KOPT-K1 (cell line): ENCODE results near the gene TREX2.

Experiments used
- H3K27ac ChIP-seq: fragments of 200-600 bp; sonication (generic); 2 replicates; pipeline ENCODE4 v1.5.1; 2016; ENCODE audit warnings: antibody characterized with exemption, mild to moderate bottlenecking, low read depth, low read length; ENCODE audit not compliant: poor library complexity, severe bottlenecking
- H3K36me3 ChIP-seq: fragments of 200-600 bp; sonication (generic); 2 replicates; pipeline ENCODE4 v1.5.1; 2017; ENCODE audit warnings: antibody characterized with exemption, mild to moderate bottlenecking, low read length, moderate library complexity; ENCODE audit not compliant: insufficient read depth
- H3K9me3 ChIP-seq: fragments of 200-600 bp; sonication (generic); 2 replicates; pipeline ENCODE4 v1.5.1; 2017; ENCODE audit warnings: antibody characterized with exemption, low read length, mild to moderate bottlenecking; ENCODE audit not compliant: insufficient read depth, poor library complexity, severe bottlenecking

The TREX2 gene

GRCh38 chrX:153454901-153455550 lies 9.2 kb upstream of the TREX2 start:
- peaks cover 74% of the 10 kb centered on the region; the same call in 1 of the 2 replicates for H3K36me3 ChIP-seq
- no peaks in the 10 kb centered on the region for H3K9me3 ChIP-seq
- H3K27ac ChIP-seq, result no peak overlapping the region

DNA sequence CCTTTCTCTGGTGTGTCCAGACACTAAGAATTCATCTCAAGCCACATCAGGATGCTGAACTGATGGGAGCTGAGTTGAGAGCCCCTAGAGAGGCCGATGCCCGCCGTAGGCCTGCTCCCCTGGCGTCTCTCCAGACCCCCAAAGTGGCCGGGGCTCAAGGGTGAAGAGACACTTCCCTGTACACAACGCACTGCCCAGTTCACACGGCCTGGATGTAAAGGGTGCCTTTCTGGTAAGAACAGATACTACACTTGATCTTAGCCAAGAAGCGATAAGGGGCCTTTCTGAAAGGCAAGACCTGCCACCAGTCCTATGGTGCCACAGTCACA lies 5.1 kb upstream of the TREX2 start:
- peaks cover 47% of the 10 kb centered on the region; the same call in 1 of the 2 replicates for H3K36me3 ChIP-seq
- no peaks in the 10 kb centered on the region for H3K9me3 ChIP-seq

GRCh38 chrX:153450114-153450948 lies 4.5 kb upstream of the TREX2 start:
- Histone ChIP-seq H3K36me3 (peaks cover 41% of the 10 kb centered on the region; the same call in 1 of the 2 replicates), H3K27ac (no peak overlapping the region), H3K9me3 (no peaks in the 10 kb centered on the region)

More for the DNA sequence above, 5.1 kb upstream of the TREX2 start:
- no peak overlapping the region for H3K27ac ChIP-seq

DNA sequence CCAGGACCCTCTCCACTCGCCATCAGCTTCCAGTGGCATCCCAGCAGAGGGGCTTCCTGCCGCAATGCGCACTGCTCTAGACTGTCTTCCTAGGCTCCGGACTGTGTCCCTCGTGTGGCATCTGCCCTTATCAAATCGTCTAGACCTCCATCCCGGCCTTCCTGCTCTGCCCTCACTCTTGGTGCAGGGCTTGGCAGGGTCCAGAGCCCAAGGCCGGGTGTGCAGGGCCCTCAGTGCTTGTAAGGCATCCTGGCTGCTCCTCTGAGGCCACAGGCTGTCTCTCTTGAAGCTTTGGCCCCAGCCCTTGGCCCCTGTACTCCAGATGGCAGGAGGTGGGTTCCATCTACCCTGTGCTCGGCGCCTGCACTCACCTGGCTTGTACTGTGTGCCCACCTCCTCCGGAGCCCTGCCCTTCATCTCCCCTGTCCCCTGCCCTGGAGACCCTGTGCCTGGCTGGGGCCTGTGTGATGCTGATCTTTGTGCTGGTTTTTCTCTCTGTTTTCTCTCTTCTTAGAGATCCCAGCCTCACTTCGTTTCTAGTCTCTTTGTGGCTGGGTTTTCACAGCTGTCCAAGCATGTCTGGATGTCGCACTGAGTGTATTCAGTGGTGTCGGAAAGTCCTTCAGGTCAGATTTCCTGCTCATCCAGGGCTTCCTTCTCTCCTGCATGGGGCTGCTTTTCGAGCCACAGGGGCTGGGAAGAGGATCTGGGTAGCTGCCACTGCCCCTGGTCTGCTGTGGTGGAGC lies 3.7 kb upstream of the TREX2 start:
- Histone ChIP-seq H3K36me3 (peaks cover 33% of the 10 kb centered on the region; the same call in 1 of the 2 replicates), H3K27ac (no peak overlapping the region), H3K9me3 (no peaks in the 10 kb centered on the region)

DNA sequence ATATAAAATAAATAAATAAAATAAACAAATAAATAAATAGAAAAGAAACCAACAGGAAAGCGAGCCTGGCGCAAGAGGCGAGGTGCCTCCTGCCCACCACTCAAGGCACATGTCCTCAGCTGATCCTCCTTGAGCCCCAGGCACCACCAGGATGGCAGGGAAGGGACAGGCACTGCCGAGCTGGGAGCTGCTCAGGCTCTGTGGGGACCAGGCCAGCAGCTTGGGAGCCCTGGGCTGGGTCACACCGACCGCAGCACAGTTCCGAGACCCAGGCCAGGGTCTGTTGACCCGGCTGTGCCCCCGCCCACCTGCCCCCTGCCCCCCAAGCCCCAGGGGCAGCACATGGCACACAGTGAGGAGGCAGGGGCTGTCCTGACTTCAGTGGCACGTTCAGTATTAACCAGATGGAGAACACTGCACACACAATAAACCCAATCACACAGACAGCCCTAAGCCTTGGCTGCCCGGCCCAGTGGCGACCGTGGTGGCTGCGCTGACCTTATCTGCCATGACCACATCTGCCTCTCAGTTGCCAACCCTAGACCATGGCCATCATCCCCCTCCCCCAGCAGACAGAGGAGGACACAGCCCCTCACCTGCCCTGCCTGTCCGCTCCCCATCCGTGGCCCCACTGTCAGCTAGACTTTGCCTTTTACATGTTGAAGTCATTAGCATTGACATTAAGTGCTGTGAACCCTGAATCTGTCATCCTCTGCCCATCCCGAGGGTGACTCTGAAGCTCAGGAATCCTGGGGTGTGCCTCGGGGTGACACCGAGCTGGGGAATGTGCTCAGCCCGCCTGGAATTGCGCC lies 2.9 kb upstream of the TREX2 start:
- no peaks in the 10 kb centered on the region for H3K9me3 ChIP-seq
- no peak overlapping the region for H3K27ac ChIP-seq
- peaks cover 27% of the 10 kb centered on the region; the same call in 1 of the 2 replicates for H3K36me3 ChIP-seq

DNA sequence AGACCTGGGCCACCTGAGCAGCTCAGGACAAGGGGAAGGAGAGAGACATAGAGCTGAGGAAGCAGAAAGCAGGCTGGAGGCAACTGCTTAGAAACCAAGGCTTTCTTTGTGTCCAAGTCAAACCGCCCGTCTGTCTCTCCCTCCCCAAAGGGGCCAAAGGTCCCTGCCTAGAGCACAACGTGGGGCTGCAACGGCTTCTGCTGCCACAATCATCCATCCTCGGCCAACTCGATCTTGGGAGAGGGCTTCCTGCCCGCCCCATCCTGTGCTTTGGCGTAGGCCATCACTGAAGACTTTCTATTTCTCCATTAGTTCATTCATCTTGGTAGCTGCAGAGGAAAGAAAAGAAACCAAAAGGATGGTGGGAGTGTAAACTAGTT lies 1.7 kb upstream of the TREX2 start:
- Histone ChIP-seq H3K36me3 (peaks cover 25% of the 10 kb centered on the region; the same call in 1 of the 2 replicates), H3K9me3 (no peaks in the 10 kb centered on the region), H3K27ac (no peak overlapping the region)

DNA sequence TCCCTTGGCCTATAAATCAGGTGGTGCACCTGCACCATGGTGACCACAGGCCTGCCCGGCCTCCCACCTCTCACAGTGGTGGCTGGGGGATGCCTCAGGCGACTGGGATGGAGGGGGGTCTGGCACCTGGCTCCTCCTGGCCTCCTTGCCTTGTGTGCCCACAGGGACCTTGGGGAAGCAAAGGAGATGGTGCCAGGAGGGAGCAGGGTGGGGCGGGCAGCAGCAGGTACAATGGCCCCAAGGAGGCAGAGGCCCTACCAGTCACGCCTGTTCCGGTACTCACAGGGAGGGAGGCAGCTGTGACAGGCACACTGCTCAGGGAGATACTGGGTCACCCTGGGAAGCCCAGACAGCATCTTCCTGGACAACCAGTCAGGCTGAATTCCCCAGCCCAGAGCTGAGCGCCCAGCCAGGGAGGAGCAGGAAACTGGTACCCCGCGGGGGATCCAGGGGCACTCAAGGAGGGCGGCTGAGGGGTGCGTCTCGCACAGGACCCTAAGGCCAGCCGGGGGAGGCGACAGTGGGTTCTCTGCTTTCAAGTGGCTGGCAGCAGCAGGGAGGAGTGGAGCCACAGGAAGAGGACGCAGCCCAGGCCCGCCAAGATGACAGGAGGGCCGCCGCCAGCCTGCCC lies 1.2 kb upstream of the TREX2 start:
- Histone ChIP-seq H3K36me3 (peaks cover 25% of the 10 kb centered on the region; the same call in 1 of the 2 replicates), H3K27ac (no peak overlapping the region), H3K9me3 (no peaks in the 10 kb centered on the region)

DNA sequence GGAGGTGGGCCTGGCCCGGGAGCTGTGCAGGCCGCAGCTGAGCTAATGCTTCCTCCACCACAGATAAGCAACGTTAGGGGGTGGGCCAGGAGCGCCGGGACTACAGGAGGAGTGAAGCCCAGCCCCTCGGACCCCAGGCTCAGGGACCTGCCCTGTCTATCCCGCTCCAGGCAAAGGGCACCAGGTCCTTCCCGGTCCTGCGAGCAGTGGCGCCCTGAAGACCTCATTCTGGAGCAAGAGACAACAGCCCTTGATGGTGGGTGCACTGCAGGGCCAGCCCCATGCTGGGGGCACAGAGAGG lies 730 bp upstream of the TREX2 start:
- Histone ChIP-seq H3K27ac (no peak overlapping the region), H3K36me3 (peaks cover 25% of the 10 kb centered on the region; the same call in 1 of the 2 replicates), H3K9me3 (no peaks in the 10 kb centered on the region)

- no peaks in the 10 kb centered on the region for H3K9me3 ChIP-seq
- H3K36me3 ChIP-seq, result 0 out of 2 replicates have a peak, but pooled peaks cover 13% of the 10 kb centered on the region
- no peak overlapping the region for H3K27ac ChIP-seq
Observed at GRCh38 chrX:153445106-153445855, 575 bp downstream of the TREX2 start.

GRCh38 chrX:153444333-153445011 lies 1.4 kb downstream of the TREX2 start:
- H3K36me3 ChIP-seq, result 0 out of 2 replicates have a peak, but pooled peaks cover 10% of the 10 kb centered on the region
- no peak overlapping the region for H3K27ac ChIP-seq
- no peaks in the 10 kb centered on the region for H3K9me3 ChIP-seq

DNA sequence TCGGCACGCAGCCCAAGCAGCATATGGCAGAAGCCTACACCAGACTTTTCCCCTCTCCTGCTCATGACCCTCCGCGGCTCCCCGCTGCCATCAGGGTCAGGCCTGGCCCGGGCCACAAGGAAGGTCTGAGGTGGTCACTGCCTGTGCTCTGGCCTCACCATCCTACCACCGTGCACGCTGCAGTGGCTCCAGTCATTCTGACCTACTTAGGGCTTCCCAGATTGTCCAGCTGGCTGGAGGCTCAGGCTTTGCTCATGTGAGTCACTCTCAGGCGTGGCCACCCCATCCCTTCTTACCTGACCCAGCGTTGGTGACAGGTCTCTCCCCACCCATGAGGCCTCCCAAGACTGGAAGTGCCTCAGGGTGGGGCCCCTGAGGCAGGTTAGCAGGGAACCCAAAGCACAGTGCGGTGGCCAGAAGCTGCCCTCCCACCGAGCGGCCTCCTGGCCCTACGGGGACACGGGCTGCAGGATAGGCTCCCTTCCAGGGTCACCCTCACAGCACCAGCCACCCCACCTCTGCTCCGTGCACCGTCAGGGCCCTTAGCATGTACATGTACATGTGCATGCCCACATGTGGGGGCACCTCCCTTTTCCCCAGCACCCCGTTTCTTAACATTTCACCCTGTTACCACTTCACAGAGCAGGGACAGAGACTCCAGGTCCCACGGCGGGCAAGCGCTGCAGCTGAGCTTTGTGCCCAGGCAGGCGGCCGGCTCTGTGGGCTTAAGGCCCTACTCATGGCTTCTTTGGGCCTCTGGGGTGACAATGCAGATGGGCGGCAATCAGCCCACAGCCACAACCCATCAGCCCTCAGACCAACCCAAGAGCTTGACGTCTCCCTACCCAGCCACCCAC lies 2.2 kb downstream of the TREX2 start:
- Histone ChIP-seq H3K9me3 (no peaks in the 10 kb centered on the region), H3K27ac (no peak overlapping the region), H3K36me3 (0 out of 2 replicates have a peak, but pooled peaks cover 6% of the 10 kb centered on the region)

DNA sequence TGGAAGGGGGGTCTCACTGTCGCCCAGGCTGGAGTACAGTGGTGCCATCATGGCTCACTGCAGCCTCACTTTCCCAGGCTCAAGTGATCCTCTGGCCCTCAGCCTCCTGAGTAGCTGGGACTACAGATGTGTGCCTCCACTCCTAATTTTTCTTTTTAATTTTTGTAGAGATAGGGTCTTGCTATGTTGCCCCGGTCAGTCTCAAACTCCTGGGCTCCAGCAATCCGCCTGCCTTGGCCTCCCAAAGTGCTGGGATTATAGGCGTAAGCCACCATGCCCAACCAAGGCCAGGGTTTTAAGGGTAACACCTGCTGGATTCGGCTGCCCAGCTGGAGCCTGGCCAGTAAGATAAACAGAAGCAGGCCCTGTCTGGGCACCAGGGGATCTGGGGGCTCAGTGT lies 3.4 kb downstream of the TREX2 start:
- 0 out of 2 replicates have a peak, but pooled peaks cover 4% of the 10 kb centered on the region for H3K36me3 ChIP-seq
- no peak overlapping the region for H3K27ac ChIP-seq
- no peaks in the 10 kb centered on the region for H3K9me3 ChIP-seq
